Ammon's horn (tissue), 1 donor: ENCODE results near the gene KAT2B.

ENCODE experiments used
- DNase-seq: peaks from one replicate; pipeline ENCODE4 v3.0.0-alpha.2; 2016; ENCODE audit warnings: low spot score

KAT2B gene

GRCh38 chr3:20096135-20096685 lies 56.0 kb downstream of the KAT2B start:
- DNase-seq = no peak

GRCh38 chr3:20097015-20097414 lies 56.8 kb downstream of the KAT2B start:
- no peak for DNase-seq

GRCh38 chr3:20099060-20099459 lies 58.8 kb downstream of the KAT2B start:
- no peak for DNase-seq

- peak; percentile 54 for DNase-seq
These were observed 59.9 kb downstream of the KAT2B start for GRCh38 chr3:20100151-20100550.

- no peak for DNase-seq
These were observed 60.8 kb downstream of the KAT2B start for GRCh38 chr3:20101041-20101440.

GRCh38 chr3:20103731-20104130 lies 63.5 kb downstream of the KAT2B start:
- no peak for DNase-seq

- no peak for DNase-seq
These were observed 64.0 kb downstream of the KAT2B start for GRCh38 chr3:20104167-20104661.

- no peak for DNase-seq
These were observed 65.5 kb downstream of the KAT2B start for GRCh38 chr3:20105513-20106280.

GRCh38 chr3:20107722-20108121 lies 67.5 kb downstream of the KAT2B start:
- no peak for DNase-seq

GRCh38 chr3:20108869-20109268 lies 68.6 kb downstream of the KAT2B start:
- no peak for DNase-seq

GRCh38 chr3:20110826-20111225 lies 70.6 kb downstream of the KAT2B start:
- DNase-seq = no peak

GRCh38 chr3:20111836-20112235 lies 71.6 kb downstream of the KAT2B start:
- DNase-seq = no peak

- no peak for DNase-seq
These were observed 80.8 kb downstream of the KAT2B start for GRCh38 chr3:20121088-20121487.

- DNase-seq = no peak
These were observed 82.9 kb downstream of the KAT2B start for GRCh38 chr3:20123131-20123652.

- no peak for DNase-seq
These were observed 85.0 kb downstream of the KAT2B start for GRCh38 chr3:20125289-20125688.

- peak; percentile 66 for DNase-seq
These were observed 85.7 kb downstream of the KAT2B start for GRCh38 chr3:20125897-20126296.

- no peak for DNase-seq
These were observed 88.1 kb downstream of the KAT2B start for GRCh38 chr3:20128358-20128757.

GRCh38 chr3:20130106-20130505 lies 89.9 kb downstream of the KAT2B start:
- no peak for DNase-seq

- DNase-seq = no peak
These were observed 96.0 kb downstream of the KAT2B start for GRCh38 chr3:20136231-20136630.

GRCh38 chr3:20137647-20138046 lies 97.4 kb downstream of the KAT2B start:
- no peak for DNase-seq

- DNase-seq = no peak
These were observed 100.6 kb downstream of the KAT2B start for GRCh38 chr3:20140881-20141280.

GRCh38 chr3:20141316-20141715 lies 101.1 kb downstream of the KAT2B start:
- peak; percentile 12 for DNase-seq

- DNase-seq = peak; percentile 94
These were observed 101.6 kb downstream of the KAT2B start for GRCh38 chr3:20141851-20142250.
